Stimulated activated CD4-positive, alpha-beta T cell treated with anti-CD3 and anti-CD28 coated beads, TNF-alpha, amount 100 ng/mL, for 1 hour (primary cell): ENCODE data around the gene SLC7A10.

ENCODE experiments used
- DNase-seq, 3 donors: peaks; one replicate each; pipeline ENCODE4 v3.0.0-alpha.2; 2020; ENCODE audit warnings: low read depth in 3 of 3, low spot score in 1 of 3

The SLC7A10 gene

DNA sequence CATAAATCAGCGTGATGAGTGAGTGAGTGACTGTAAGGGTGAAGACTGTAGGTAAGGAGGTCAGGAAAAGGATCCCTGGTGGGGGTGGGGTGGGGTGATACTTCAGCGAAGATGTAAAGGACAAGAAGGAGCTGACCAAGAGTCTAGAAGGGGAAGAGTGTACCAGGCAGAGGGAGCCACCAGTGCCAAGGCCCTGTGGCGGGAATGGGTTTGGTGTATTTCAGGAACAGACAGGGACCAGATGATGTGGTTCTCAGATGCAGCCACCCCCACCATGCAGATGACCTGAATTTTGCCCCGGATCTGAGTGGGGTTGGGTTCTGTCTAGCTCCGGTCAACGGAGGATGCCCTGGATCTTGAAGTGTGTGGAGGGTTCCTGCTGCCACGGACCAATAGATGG is 30.1 kb upstream of the SLC7A10 start:
- no peak for DNase-seq

DNA sequence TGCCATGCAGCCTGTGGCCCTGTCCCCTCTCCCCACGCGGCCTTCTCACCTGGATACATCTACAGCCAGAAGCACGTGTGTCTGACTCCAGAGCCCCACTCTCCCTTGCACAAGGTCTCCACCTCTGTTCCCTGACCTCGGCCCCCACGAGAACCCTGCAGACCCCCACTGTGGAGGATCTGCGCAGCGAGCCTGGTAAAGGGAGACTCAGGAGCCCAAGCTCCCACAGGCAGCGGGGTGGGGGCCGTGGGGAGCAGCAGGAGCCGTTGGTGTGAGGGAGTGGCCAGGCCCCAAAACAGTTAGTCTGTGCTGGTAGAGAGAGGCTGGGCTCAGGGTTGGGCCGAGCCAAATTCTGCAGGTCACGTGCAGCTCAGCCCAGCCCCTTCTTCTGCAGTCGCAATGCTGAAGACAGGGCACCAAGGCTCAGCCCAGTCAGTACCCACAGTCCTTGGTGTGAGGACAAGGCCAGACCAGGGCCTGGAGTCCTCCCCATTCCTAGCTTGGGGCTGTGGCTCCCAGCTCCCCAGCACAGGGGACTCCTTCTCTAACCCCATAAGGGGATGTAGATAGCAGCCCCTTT is 28.7 kb upstream of the SLC7A10 start:
- DNase-seq: no peak

DNA sequence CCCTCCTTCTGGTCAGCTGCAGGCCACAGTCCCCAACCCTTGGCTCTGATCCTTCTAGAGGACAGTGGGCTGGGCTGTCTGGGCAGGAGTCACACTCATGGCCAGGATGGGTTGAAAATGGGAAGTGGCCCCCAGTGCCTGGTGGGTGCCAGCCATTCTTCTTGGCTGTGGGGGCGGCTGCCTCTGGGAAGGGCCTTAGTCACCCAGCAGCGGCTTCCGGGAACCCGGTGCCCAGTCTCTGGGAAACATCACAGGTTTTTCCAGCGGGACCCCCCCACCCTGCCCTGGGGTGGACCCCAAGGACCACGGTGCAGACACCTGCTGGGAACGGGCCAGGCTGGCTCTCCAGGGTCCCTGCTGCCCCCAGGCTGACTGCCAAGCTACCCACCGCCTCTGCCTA is 27.3 kb upstream of the SLC7A10 start:
- DNase-seq: no peak

DNA sequence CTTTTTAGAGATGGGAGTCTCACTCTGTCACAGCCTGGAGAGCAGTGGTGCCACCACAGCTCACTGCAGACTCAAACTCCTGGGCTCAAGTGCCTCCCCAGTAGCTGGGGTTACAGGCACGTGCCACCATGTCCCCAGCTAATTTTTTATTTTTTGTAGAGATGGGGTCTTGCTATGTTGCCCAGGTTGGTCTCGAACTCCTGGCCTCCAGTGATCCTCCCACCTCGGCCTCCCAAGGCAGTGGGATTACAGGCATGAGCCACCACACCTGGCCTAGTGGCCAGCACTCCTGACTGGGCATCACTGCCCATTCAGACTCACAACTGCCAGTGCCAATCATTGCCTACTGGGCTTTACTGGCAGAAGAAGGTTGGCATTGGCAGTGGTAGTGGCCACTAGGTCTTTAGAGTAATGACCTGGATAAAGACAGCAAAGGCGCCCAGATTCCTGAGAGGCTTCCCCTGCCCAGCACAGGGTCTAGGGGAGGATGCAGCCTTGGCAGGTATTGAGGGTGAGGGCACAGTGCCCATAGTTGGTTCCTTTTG is 26.8 kb upstream of the SLC7A10 start:
- no peak for DNase-seq

- no peak for DNase-seq
Measured at GRCh38 chr19:33251526-33252090, 26.0 kb upstream of the SLC7A10 start.

DNA sequence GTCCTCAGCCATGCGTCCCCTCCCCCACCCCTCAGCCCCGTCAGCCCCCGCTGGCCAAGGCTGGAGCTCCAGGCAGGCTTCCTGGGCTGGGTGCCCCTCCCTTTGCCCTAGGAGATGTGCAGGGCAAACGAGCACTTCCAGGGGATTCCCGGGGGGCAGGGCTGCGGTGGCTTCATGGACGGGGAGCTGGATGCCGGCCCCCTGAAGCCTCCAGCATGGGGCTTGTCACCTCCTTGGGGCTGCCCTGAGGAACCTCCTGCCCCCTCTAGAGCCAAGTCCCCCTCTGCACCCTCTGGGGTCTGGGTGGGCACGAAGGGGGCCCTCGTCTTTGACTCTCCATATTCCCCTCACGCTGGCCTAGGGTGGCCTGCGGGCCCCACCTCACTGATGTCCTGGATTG is 25.4 kb upstream of the SLC7A10 start:
- DNase-seq: no peak

- DNase-seq: no peak
Measured at GRCh38 chr19:33250500-33250899, 24.9 kb upstream of the SLC7A10 start.

- no peak for DNase-seq
Measured at GRCh38 chr19:33249740-33250366, 24.2 kb upstream of the SLC7A10 start.

DNA sequence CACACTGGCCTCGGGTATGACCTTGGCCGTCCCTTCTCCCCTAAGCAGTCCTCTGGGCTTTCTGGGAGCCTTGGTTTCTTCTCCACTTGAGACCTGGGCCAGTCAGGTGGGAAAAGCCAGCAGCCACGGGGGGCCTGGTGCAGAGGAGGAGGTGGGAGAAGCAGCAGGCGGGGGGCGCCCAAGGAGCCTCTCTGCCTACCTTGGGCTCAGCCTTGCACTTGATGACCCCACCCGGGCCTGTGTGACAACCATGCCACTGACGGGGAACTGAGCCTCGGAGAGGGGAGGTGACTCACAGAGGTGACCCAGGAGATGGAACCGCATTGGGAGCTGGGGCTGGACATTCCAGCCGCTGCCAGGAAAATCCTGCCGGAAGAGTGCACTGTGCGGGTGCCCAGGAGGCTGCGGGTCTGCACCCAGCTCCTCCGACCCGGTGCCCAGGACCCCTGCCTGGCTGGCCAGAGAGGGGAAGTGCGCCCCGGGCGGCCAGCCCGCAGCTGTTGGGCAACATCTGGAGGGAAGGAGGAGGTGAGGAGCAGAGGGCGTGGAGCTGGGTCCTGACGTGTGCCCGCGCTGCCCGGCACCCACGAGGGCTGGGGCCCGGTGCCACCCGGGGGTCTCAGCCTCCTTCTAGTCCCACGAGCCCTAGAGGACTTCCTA is 23.4 kb upstream of the SLC7A10 start:
- no peak for DNase-seq

- DNase-seq: no peak
Measured at GRCh38 chr19:33248553-33248953, 22.9 kb upstream of the SLC7A10 start.

GRCh38 chr19:33248104-33248503 is 22.5 kb upstream of the SLC7A10 start:
- no peak for DNase-seq

- no peak for DNase-seq
Measured at GRCh38 chr19:33247441-33247819, 21.8 kb upstream of the SLC7A10 start.

- DNase-seq: no peak
Measured at GRCh38 chr19:33246709-33247440, 21.2 kb upstream of the SLC7A10 start.

DNA sequence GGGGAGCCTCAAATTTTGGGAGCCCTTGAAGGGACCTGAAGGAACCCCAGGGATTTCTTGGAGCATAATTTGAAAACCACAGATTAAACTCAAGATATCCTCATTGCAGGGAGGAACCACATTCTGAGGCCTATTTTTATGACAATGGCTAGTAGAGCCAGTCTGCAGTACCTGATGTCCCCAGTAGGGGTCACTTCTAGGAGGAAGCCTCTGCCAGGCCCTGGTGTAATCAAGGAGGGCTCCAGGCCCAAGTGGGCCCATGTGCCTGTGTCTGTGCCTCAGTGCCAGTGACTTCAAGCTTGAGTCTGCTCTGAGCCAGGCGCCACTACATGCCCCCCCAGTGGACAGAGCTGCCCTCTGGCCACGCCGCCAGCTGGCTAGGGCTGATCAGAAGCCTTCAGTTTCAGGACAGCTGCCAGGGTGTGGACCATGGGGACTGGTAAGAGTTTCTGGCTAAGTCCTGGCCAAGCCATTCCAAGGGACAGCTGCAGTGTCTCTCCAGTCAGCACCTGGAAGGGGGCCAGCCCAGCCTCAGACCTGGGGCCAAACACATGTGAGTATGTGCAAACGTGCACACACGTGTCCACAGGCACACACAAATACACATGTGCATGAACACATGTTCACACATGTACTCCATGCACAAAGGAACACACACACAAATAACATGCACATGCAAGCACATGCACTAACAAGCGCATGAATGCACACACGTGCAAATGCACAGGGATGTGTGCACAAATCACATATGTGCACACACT is 20.5 kb upstream of the SLC7A10 start:
- DNase-seq: no peak

DNA sequence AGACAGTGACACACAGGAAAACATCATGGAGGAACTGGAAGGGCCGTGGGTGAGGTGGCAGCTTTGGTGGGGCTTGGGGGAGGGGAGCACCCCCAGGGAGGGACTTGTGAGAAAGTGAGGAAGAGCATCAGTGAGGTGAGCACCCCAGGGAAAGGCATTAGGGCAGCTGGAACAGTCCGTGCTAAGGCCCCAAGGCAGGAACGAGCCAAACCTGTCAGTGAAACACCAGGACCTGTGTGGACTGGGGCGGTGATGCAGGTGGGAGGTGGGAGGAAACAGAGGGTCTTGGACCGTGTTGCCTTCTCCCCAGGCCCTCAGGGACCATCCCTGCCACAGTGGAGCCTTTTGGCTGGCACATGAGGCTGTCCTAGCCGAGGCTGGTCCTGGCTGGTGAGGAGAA is 17.3 kb upstream of the SLC7A10 start:
- no peak for DNase-seq

GRCh38 chr19:33242131-33242530 is 16.5 kb upstream of the SLC7A10 start:
- no peak for DNase-seq

- no peak for DNase-seq
Measured at GRCh38 chr19:33241530-33242101, 16.0 kb upstream of the SLC7A10 start.

DNA sequence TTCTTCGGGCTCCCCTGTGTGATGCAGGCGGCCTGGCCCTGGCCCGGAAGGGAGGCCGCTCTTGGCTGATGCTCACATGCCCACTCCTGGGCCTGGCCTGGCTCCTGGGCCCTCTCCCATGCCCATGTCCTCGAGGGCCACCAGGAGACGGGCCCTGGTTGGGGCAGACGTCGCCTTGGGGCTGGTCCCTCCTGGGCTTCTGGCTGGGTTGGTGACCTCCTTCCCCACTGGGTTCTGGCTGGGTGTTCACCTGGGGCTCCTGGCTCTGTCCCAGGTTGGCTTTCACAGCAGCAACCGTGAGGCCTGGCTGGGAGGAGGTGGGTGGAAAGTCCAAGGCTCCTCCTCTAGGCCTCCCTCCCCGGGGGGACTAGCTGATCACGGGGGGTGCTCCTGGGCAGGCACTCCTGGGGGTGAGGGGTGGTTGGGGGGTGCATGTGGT is 15.5 kb upstream of the SLC7A10 start:
- no peak for DNase-seq

- DNase-seq: no peak
Measured at GRCh38 chr19:33240181-33240771, 14.6 kb upstream of the SLC7A10 start.
